HG02884 (cell line): ENCODE data around the gene CBARP.

Source experiments
- ATAC-seq: cut with Tn5 transposase; IDR thresholded peaks from one replicate; pipeline ENCODE4 v1.9.1; 2021; ENCODE audit warnings: mild to moderate bottlenecking, moderate library complexity; ENCODE audit not compliant: unreplicated experiment

Gene CBARP

GRCh38 chr19:1266129-1266915 is 28.5 kb upstream of the CBARP start:
- no peak for ATAC-seq

GRCh38 chr19:1265615-1266128 is 27.9 kb upstream of the CBARP start:
- no peak for ATAC-seq

GRCh38 chr19:1264801-1265614 is 27.2 kb upstream of the CBARP start:
- no peak for ATAC-seq

GRCh38 chr19:1263188-1263587 is 25.4 kb upstream of the CBARP start:
- no peak for ATAC-seq

- no peak for ATAC-seq
These were observed 24.9 kb upstream of the CBARP start for GRCh38 chr19:1262623-1263123.

- ATAC-seq = no peak
These were observed 24.2 kb upstream of the CBARP start for GRCh38 chr19:1261798-1262622.

GRCh38 chr19:1261538-1261797 is 23.7 kb upstream of the CBARP start:
- ATAC-seq = no peak

- peak; percentile 57 for ATAC-seq
These were observed 23.1 kb upstream of the CBARP start for GRCh38 chr19:1260749-1261537.

GRCh38 chr19:1259876-1260748 is 22.3 kb upstream of the CBARP start:
- ATAC-seq = no peak

GRCh38 chr19:1259206-1259875 is 21.5 kb upstream of the CBARP start:
- ATAC-seq = no peak

- no peak for ATAC-seq
These were observed 21.0 kb upstream of the CBARP start for GRCh38 chr19:1258707-1259205.

- ATAC-seq = no peak
These were observed 20.3 kb upstream of the CBARP start for GRCh38 chr19:1258163-1258492.

GRCh38 chr19:1257475-1258162 is 19.8 kb upstream of the CBARP start:
- no peak for ATAC-seq

GRCh38 chr19:1256646-1257474 is 19.1 kb upstream of the CBARP start:
- no peak for ATAC-seq

- no peak for ATAC-seq
These were observed 17.7 kb upstream of the CBARP start for GRCh38 chr19:1255186-1256161.

- ATAC-seq = no peak
These were observed 16.9 kb upstream of the CBARP start for GRCh38 chr19:1254530-1255185.
